ENCODE results near the gene HMGCS2. TPM values are rescaled to one million over a fixed set of nuclear protein-coding genes. Genes with fewer than 3 reads are reported as not detected.
"Not testable (repeated sequence)": the region's sequence is repeated elsewhere in the genome, so short reads cannot be mapped to it uniquely, and the experiment has no call there.

The HMGCS2 gene
- polyA plus RNA-seq, 10 donors: 0.11 to 0.76 (median 0.15) TPM; not detected in 5

DNA sequence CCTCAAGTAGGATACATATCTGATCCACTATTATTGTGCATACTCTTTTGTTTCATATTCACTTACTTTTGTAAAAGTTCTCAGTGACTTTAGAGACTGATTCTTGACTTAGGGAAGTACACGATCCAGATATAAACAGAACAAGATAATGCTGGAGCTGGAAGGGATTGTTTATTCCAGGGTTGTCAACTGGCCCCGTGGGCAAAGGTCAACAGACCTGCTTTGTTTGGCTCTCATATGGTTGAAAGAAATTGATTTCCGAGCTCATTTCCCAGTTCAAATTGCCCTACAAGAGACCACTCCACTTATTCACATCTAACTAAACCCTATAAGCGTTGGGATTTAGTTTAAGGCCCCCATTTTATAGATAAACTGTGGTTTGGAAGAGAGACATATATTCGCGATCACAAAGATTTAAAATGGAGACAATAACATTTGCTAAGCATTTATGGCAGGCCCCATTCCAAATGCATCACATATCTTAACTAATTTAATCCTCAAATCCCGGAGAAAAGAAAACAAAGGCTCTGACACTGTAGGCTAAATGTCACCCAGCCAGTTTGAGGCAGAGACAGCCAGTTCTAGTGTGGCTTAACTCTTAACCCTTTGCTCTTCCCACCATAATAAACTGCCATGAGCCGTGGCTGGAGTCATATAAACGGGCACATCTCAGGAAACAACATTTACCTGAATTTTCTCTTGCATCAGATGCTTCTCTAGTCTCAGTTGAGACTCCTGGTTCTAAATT, 21.9 kb upstream of the HMGCS2 start:
- no peak for DNase-seq

DNA sequence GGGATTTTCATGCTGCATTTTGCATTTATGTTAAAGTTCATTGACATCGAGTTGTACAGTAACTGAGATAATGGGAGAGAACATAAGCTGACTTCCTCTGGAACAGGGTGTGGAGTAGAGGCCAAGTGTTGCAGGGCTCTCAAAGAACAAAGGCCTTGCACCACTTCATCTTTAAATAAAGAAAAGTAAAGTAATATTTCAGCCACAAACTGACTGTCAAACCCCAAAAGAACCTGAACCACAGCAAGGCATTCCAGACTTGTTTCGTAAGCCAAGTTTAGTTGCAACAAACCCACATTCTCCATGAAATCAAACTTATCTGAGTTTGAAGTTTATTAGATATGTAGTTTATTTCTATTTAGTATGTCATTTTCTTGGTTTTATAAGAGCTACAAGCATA, 19.1 kb upstream of the HMGCS2 start:
- peak in 1 of 3 donors; percentile 44 for DNase-seq

DNA sequence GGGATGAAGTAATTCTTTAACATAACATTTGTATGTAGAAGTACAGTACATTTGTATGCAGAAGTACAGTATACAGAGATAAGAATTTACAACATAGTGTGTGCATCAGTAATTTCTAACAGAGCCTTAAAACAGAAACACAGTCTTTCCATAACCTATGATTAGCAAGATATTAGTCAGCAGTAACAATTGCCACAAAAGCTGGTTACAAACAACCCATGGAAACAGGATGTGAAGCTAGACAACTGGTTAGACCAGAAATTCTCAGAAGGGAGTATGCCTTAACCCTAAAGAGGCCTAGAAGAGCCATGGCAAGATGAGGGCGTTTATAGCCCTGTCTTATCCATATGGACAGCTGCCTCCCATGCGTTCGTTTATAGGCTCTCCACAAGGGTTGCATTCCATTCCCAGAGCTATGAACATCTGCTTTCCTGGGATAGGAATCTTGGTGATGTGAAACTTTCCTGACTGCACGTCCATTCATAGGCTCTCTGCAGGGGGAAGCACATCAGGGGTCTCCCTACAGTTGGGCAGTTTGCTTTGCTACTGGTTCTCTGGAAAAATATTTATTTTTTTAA, 17.9 kb upstream of the HMGCS2 start:
- DNase-seq: not testable (repeated sequence)

DNA sequence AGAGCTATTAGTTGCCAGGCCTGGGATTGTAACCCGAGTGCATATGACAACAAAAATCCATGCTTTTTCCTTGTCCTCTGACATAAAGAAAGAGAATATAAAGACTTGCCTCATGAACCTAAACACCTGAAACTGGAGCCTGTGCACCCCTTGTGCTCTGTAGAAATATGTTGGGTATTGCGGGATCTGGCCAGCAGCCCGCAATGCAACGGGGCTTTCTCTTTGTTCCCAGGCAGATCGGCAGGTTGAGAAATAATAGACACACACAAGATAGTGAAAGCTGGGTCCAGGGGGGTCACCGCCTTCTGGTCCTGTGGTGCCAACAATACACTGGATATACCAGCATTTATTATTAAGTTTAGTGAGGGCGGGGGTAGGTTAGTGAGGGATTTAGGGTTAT, 17.3 kb upstream of the HMGCS2 start:
- not testable (repeated sequence) for DNase-seq

DNA sequence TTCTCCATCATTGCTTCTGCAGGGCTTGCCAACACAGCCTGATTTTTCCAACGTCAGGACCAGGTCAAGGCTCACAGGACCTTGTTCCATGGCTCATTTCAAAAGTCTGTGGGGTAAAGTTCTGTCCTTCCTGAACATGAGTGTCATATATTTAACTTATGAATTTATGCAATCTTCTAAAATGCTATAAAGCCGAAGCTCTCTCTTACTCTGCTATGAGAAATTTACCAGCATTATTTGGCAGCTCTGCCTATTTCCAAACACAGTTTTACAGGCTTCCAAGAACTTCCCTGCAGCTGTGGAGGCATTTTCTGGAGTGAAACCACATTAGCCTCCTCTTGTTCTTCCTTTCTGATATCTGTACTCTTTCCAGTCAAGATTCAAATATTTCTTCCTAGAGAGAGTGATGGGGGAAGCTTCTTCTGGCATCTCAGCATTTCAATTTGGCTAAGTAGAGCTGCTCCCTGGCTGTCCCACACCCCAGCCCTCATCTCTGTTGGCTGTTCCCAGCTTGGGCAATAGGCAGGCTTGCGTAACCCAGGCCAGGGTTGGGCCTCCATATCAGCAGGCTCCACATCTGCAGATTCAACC, 15.6 kb upstream of the HMGCS2 start:
- peak in 2 of 3 donors; percentile 67 to 85 for DNase-seq

DNA sequence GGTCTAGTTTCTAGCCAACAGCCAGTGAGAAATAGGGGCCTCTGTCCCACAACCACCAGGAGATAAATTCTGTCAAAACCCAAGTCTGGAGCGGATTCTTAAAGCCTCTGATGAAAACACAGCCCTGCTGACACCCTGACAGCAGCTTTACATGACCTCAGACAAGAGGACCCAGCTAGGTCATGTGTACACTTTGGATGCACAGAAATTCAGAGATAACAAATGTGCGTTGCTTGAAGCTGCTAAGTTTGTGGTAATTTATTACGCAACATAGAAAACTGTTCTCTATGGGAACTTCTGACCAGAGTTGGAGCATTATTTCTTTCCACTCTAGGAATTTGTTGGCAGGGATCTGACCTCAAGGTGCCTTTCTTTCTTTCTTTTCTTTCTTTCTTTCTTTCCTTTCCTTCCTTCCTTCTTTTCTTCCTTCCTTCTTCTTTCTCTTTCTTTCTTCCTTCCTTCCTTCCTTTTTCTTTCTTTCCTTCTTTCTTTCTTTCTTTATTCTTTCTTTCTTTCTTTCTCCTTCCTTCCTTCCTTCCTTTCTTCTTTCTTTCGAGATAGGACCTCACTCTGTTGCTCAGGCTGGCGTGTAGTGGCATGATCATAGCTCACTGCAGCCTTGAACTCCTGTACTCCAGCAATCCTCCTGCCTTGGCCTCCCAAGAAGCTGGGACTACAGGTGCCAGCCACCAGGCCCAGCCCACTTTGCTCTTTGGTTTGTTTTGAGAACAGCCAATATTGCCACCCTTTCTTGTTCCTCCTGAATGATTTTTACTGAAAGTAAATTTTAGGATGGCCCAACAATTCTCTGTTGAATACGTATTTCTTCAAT, 14.9 kb upstream of the HMGCS2 start:
- DNase-seq: peak in 1 of 3 donors; percentile 64

DNA sequence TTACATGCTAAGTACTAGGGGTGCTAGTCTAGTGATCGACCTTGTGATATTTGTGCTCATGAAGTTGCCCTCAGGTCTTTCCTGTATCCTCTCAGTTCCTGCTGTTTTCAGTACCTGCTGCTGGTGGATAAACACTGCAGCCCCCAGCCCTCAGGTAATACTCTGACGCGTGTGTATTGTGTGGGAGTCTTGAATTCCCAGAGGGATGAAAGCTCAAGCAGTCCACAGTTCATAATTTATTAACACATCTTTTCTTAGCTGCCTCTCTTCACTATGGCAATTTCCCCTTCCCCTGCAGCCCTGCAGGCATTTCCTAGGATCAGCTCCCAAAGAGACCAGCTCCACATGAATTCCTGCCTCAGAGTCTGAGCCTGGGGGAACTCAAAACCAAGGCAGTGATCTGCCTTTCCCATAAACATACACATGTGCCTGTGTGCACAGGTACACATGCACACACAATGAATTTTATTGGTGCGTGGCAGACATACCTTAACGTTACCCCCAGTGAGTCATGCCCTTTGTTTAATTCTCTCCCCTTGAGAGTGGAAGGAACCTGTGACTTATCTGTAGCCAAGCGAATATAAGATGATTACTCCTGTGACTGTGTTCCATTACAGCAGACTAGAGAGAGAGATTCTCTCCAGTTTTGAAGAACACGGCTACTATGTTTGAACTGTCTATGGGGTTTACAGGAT, 14.1 kb upstream of the HMGCS2 start:
- no peak for DNase-seq

DNA sequence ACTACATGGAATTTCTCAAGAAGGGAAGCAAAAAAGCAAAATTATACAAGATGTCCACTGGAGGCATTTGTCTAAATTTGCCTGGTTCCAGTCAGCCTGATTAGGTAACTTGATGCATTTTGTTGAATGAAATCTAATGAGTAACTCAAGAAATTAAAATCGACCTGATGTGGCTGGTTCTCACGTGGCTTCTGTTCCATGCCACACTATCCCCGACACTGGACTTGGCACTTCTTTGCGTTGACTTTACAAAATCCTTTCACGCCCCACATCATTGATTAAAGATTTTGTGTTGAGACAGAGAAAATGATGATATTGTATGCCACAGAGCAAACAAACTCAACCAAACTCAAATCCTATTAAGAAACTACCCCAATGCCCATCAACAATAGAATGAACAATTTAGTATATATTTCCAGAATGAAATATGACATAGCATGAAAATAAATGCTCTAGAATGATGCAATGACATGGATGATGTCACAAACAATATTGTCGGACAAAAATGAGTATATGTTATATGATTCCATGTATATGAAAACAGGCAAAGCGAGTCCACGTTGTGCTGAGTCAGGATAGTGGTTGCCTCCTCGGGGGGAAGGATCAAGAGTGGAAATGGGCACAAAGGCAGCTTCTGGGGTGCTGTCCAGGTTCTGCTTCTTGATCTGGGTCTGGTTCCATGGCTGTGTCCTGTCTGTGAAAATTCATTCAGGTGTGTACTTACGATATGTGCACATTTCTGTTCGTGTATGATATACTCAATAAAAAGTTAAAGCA, 12.9 kb upstream of the HMGCS2 start:
- no peak for DNase-seq

DNA sequence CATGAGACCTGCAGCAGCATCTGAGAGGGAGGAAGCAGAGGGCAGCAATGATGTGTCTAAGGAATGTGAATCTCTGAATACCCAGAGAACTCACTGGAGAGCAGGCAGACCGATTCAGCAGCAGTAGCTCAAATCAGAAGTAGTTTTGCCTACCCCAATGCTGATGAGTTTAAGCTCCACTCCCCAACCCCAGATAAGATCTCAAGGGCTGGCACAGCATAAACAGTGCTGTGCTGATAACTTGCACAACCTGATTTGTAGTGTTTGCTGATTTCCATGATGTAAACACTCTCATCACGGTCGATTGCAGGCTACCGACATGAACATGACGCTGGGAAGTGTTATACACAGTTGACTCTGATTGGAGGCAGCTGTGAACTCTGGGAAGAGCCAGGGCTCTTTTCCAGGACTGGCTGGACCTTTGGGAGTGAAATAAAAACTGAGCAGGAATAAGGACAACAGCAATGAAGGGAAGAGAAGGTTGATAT, 11.2 kb upstream of the HMGCS2 start:
- DNase-seq: peak in 2 of 3 donors; percentile 70 to 91

DNA sequence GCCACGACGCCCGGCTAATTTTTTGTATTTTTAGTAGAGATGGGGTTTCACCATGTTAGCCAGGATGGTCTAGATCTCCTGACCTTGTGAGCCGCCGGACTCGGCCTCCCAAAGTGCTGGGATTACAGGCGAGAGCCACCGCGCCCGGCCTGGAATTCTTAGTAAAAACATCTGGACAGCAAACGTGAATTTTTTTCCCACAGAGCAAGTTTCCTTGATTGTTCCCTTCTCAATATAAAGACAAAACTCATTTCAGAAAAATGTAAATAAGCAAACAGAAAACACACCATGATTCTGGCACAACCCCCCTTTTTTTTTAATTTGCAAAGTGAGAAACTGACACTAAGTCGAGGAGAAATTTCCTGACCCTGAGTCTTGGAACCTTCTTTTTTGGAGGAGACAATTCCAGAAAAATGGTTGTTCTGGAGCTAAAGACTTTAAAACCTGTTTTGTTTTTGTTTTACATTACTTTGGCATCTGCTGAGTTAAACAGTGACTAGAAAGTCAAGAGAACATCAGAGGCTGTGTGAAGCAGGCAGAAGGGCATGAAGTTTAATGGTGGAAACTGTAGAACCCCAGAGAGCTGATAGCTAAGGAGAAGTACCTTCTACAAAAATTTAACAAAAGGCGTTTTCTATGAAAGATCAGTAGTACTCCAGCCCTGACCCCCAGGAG, 10.3 kb upstream of the HMGCS2 start:
- DNase-seq: peak in 1 of 3 donors; percentile 31

DNA sequence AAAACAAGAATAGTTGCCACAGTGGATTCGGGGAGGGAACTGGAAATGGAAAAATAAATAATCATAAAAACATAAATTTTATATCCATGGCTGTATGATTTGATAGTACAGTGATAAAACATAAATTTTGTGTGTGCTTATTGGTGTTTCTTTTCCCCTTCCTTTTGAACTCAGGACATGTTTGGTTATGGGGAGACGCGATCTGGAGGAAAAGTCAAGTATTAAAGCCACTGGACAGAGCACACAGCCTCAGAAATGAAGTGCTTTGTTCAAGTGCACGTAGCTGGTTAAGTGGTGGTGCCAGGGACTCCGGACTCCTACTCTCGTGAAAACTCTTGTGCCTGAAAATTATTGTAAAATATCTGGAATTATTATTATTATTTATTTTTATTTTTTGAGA, 9.7 kb upstream of the HMGCS2 start:
- no peak for DNase-seq

DNA sequence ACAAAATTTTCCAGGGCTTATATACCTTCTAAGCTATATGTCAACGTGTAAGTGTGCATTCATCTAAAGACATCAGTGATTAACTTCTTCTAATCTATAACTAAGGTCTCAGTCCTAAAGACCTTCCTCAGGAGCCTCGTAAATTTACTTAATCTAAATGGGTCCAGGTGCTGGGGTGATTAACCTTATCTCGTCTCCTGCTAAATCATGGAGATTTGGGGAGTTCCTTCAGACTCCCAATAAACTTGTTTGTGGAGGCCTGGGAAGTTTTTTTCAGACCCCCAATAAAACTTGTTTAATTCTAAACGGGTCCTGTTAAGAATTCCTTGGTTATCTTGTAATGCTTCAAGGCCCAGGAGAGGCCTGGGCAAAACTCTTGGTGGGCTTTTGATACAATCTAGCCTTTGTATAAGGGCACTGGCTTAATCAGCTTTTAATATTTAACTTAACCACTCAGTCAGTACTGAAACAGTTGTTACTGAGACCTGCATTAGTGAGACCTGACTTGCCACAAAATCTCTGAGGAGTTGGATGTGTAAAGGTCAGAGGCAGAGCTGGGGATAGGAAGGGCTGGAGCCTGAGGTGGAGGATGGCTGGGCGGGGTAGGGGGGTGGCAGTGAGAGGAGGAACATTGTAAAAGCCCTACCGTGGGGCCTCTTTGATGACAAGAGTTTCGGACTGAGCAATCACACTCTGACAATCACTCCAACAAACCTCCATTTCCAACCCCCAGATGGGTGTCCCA, 6.2 kb upstream of the HMGCS2 start:
- no peak for DNase-seq

DNA sequence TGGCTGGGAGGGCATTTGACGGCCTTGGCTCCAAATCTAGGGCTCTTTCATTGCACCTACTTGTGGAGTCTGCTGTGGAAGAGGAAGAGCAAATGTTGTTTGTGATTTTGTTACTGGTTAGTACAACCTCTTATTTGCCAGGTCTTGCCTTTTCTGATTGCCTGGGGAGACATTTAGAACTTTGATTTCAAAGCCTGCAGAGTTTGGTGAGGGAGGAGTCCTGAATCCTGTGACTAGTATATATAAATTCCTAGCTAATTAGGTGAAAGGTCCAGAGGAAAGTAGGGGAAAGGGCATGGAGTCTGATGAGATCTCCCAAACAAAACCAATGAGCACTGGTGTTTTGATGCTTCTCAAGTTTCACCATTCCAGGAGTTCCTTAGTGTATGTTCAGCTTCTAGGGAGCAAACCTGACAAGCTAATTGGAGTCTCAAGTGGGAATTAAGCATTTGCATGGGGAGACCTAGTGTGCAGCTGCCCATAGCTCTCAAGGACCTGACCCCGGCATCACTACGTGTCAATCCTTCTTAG, 5.1 kb upstream of the HMGCS2 start:
- DNase-seq: no peak

DNA sequence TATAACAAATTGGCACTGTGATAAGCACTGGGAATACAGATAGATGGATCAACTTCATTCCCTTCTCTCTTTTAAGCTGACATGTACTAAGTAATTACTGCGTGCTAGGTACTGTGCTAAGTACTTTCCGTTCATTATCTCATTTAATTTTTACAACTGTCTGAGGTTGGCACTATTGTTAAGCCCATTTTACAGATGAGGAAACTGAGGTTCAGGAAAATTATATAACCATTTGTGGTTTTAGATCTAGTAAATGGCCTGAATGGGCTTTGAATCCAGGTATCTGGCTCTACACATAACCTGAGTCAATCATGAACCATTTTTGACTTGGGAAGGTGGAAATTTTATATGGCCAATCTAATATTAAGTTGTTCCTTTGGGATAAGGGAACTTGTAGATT, 3.6 kb upstream of the HMGCS2 start:
- no peak for DNase-seq

DNA sequence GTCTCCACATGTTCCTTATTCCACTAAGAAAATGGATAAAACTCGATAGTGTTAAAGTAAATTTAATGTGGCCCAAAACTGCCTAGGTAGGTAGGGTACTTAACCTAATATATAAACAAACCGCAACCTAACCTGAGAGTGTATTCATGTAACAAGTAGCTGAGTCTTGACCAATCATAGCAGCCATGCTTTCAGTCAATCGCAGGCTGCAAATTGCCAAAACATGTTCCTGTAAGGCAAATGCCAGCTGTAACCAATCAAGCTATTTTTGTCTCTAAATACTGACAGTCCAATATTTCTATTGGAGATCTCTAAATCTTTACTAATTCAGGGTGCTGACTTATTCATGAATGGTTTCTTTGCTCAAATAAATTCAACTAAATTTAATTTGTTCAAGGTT, 3.1 kb upstream of the HMGCS2 start:
- DNase-seq: no peak

DNA sequence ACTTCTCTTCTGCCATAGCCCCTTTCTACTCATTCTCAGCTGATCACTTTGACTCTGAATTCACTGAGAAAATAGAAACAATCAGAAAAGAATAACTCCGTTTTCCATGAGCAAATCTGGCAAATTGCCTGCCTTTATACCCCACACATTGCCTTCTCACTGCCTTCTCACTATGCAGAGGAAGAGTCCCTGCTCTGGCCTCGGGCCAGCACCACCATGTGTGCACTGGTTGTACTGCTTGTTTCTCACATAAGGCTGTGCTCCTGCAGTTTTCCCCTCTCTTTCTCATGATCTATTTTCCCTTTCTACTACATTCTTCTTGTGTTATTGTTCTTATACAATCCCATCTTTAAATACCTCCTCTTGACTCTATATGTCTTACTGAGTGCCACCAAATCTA, 2.3 kb upstream of the HMGCS2 start:
- DNase-seq: peak in 1 of 3 donors; percentile 38

DNA sequence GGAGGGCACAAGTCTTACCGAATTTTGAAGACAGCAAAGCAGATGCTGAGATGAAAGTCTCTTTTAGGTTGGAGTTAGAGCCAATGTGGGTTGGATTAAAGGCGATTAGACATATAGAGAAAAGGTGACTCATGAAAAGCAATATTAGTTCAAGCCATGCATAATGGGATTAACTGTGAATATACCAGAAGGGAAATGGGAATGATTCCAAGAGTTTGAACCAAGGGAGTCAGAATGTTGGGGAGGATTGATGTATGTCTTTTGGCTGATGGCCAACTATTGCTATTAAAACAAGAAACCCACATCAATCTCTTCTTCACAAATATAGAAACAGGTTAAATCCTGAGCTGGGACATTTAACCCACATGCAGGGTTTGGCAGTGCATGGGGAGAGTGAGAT, 1.2 kb downstream of the HMGCS2 start:
- DNase-seq: no peak

DNA sequence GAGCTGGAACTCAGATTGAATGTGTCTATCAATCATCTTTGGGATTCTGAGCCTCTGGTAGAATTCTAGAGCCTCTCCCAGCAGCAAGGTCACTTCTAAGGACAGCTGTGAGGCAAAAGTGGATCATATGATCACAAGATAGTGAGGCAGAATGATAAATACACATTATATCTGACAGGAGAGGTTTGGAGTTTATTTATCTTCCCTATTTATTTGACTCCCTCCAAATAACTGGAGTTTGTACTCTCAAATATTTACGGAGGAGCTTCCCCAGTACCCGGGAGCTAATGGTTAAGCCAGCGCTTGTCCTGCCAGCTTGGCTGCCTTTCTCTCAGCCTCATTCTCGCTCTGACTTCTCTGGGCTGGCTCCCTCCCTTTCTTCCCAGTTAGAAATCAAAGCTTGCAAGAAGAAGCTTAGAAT, 2.3 kb downstream of the HMGCS2 start:
- no peak for DNase-seq

DNA sequence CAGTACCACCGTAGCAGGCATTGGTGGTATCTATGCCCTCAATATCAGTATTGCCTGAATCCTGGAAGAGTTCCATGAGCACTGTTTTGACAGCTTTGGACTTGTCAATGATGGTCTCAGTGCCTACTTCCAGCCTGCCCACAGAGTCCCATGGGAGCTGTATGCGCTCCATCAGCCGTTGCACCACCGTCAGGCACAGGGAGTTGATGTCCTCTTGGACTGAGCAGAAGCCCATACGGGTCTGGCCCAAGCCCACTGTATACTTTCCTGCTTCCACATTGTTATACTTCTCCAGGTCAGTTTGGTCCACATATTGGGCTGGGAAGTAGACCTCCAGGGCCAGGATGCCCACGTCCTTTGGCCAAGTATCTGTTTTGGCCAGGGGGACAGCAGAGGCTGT, 4.5 kb downstream of the HMGCS2 start:
- no peak for DNase-seq

Data from muscle of back (tissue), 11 donors.